NT2/D1 (cell line): Measurements from ENCODE around the gene GRXCR1.

Source experiments
- SUZ12 ChIP-seq: IDR thresholded peaks from 2 replicates; pipeline ENCODE4 v1.6.1; 2011; ENCODE audit not compliant: insufficient read length, insufficient read depth; ENCODE audit errors: extremely low read depth
- YY1 ChIP-seq: IDR thresholded peaks from 2 replicates; pipeline ENCODE4 v1.6.1; 2011; ENCODE audit not compliant: insufficient read length, insufficient read depth
- ZNF274 ChIP-seq: IDR thresholded peaks from 2 replicates; pipeline ENCODE4 v1.6.1; 2011; ENCODE audit warnings: mild to moderate bottlenecking, low read depth, low read length

- TF ChIP-seq YY1 (no peak), ZNF274 (no peak), SUZ12 (no peak)
These were observed 36.7 kb upstream of the GRXCR1 start for GRCh38 chr4:42855779-42856178.
